Gastrocnemius medialis (tissue), 4 donors: ENCODE data around the gene UNC93B1. TPM values are rescaled to one million over a fixed set of nuclear protein-coding genes. Genes with fewer than 3 reads are reported as not detected.
"Not testable (repeated sequence)": the region's sequence is repeated elsewhere in the genome, so short reads cannot be mapped to it uniquely, and the experiment has no call there.

Experiments used
- ATAC-seq, 2 donors: fragments of 150-250 bp; one replicate each; pipeline ENCODE4 v1.9.1; 2016
- DNase-seq, 2 donors: peaks; one replicate each; pipeline ENCODE4 v3.0.0-alpha.2; 2019
- H3K27ac ChIP-seq, 4 donors: fragments of 200-600 bp; sonication (generic); 1 replicate in 1 of 4; 2 replicates in 3 of 4; pipeline ENCODE4 v1.5.1; 2016 to 2018; ENCODE audit warnings: mild to moderate bottlenecking in 2 of 4, moderate library complexity in 1 of 4
- H3K27me3 ChIP-seq, 3 donors: fragments of 200-600 bp; sonication (generic) in 2 of 3; 1 replicate in 1 of 3; 2 replicates in 2 of 3; pipeline versions ENCODE4 v1.5.1 to v1.6.0; 2016 to 2019; ENCODE audit warnings: mild to moderate bottlenecking in 1 of 3, moderate library complexity in 1 of 3
- H3K36me3 ChIP-seq, 2 donors: fragments of 200-600 bp; sonication (generic) in 1 of 2; one replicate each; pipeline ENCODE4 v1.5.1; 2017 to 2018
- H3K4me1 ChIP-seq, 2 donors: fragments of 200-600 bp; sonication (generic) in 1 of 2; one replicate each; pipeline ENCODE4 v1.5.1; 2016 to 2017; ENCODE audit warnings: mild to moderate bottlenecking in 2 of 2
- H3K4me3 ChIP-seq, 4 donors: fragments of 200-600 bp; sonication (generic) in 3 of 4; 1 replicate in 1 of 4; 2 replicates in 3 of 4; pipeline ENCODE4 v1.5.1; 2016 to 2019; ENCODE audit warnings: mild to moderate bottlenecking in 2 of 4
- H3K9me3 ChIP-seq, 3 donors: fragments of 200-600 bp; sonication (generic) in 2 of 3; 1 replicate in 1 of 3; 2 replicates in 2 of 3; pipeline ENCODE4 v1.5.1; 2016 to 2019
- in situ Hi-C, 4 donors: fragments of 200-750 bp; cut with MboI; loops; one replicate each; pipeline versions ENCODE4 v1.15.0 to v1.8.0; 2017; ENCODE audit warnings: low sequenced_read_pairs in 4 of 4
- intact Hi-C: fragments of 100-400 bp; cut with DNase I; formaldehyde crosslinking; loops from one replicate; pipeline ENCODE4 v1.15.1; 2023; ENCODE audit warnings: low total_unique reads
- microRNA-seq, 2 donors: library from miRNA; unstranded; fragments of <30 nt; microRNA quantifications; one replicate each; pipeline ENCODE4, GENCODE V29; 2016; ENCODE audit warnings: borderline replicate concordance in 2 of 2
- total RNA-seq, 4 donors: library from RNA; depleted of rRNA; stranded (reverse); fragments of >200 nt; gene quantifications; one replicate each; pipeline versions ENCODE4 v1.1.0 to v1.2.3, GENCODE V29; 2016
- TF ChIP-seq, protein P1 (sequence below), 5 experiments: fragments of 450-650 bp in 3 of 5; fragments of 200-600 bp in 2 of 5; sonication (generic) in 2 of 5; IDR thresholded peaks in 4 of 5; conservative IDR thresholded peaks in 1 of 5; 1 replicate in 4 of 5; 2 replicates in 1 of 5; pipeline ENCODE4 v1.5.1; 2016 to 2019; ENCODE audit warnings: antibody characterized with exemption in 5 of 5, mild to moderate bottlenecking in 3 of 5, moderate library complexity in 3 of 5

The UNC93B1 gene
- total RNA-seq, 4 donors from 2014 or later, result 5.4 to 8.8 (median 6.4) TPM

DNA sequence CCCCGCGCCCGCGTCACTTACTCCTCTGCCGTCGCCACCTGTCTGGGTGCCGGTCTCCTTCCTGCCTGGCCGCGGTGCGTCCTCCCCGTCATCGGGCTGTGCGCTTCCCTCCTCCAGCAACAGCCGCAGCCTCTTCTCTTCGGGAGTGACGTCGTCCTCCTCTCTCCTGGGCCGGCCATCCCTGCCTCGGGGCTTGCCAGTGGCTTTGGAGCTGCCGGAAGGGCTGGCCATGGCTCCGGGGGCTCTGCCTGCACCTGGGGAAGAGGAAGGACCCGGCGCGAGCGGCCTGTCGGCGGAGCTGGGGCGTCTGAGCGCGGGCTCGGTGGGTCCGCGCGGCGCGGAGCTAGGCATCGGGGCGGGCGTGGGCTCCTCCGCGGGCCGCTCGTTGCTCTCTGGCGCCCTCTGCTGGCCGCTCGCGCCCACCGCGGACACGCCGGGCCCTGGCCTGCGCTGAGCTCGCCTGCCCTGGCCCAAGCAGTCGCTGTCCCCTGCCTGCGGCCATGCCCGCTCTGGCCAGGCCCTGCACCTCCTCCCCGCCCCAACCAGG lies 48.4 kb downstream of the UNC93B1 start:
- H3K27ac ChIP-seq, ATAC-seq, H3K9me3 ChIP-seq, intact Hi-C loops, H3K36me3 ChIP-seq, H3K4me1 ChIP-seq, in situ Hi-C loops, H3K27me3 ChIP-seq: not testable (repeated sequence)
- DNase-seq, result peak; percentile 6 to 39
- peak overlapping the region; percentile 47 to 83 (median 58) for H3K4me3 ChIP-seq
- TF ChIP-seq, protein P1, sequence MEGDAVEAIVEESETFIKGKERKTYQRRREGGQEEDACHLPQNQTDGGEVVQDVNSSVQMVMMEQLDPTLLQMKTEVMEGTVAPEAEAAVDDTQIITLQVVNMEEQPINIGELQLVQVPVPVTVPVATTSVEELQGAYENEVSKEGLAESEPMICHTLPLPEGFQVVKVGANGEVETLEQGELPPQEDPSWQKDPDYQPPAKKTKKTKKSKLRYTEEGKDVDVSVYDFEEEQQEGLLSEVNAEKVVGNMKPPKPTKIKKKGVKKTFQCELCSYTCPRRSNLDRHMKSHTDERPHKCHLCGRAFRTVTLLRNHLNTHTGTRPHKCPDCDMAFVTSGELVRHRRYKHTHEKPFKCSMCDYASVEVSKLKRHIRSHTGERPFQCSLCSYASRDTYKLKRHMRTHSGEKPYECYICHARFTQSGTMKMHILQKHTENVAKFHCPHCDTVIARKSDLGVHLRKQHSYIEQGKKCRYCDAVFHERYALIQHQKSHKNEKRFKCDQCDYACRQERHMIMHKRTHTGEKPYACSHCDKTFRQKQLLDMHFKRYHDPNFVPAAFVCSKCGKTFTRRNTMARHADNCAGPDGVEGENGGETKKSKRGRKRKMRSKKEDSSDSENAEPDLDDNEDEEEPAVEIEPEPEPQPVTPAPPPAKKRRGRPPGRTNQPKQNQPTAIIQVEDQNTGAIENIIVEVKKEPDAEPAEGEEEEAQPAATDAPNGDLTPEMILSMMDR (IDR thresholded peaks at IDR 0.05 in 4 of 5, conservative IDR thresholded peaks at IDR 0.05 in 1 of 5), result peak; percentile 36 to 76 (median 63)

DNA sequence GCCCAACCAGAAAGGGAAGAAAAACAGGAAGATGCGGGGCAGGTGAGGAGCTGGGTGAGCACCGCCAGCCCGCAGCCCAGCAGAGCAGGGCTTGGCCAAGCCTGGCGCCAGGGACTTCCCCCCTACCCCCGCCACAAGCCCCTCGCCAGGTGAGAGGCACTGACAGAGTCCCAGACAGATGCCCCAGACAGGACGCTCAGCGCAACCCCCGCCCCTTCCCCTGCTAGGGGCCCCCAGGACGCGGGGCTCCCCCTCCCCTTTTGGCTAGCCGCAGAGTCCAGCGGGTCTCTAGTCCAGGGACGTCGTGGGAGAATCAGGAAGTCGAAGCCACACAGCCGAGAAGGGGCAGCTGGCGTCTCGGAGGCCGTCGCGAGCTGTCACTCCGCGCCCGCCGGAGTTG lies 48.9 kb downstream of the UNC93B1 start:
- intact Hi-C loops, ATAC-seq, in situ Hi-C loops, H3K27ac ChIP-seq, DNase-seq, H3K36me3 ChIP-seq, H3K4me1 ChIP-seq, H3K9me3 ChIP-seq, H3K27me3 ChIP-seq: not testable (repeated sequence)
- peak overlapping the region; percentile 47 to 83 (median 58) for H3K4me3 ChIP-seq

DNA sequence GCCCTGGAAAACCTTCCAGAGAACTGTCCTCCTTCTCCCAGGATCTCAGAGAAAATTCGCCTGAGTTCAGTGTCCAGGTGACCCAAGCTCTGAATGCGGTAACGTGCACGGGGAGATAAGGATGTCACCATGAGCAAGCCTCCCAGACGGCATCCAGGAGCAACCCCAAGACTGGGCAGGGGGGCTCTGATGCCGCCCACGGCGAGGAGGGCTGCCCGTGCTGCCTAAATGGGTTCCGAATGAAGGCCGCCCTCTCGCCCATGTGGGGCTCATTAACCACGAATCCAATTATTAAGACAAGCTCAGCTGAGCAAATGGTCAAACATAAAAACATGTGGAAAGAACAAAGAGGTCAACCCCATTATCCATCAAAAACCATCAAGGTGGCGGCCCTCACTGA lies 49.6 kb downstream of the UNC93B1 start:
- H3K4me3 ChIP-seq, ATAC-seq, H3K4me1 ChIP-seq, in situ Hi-C loops, H3K27me3 ChIP-seq, intact Hi-C loops, H3K27ac ChIP-seq, H3K9me3 ChIP-seq, DNase-seq, H3K36me3 ChIP-seq: not testable (repeated sequence)

DNA sequence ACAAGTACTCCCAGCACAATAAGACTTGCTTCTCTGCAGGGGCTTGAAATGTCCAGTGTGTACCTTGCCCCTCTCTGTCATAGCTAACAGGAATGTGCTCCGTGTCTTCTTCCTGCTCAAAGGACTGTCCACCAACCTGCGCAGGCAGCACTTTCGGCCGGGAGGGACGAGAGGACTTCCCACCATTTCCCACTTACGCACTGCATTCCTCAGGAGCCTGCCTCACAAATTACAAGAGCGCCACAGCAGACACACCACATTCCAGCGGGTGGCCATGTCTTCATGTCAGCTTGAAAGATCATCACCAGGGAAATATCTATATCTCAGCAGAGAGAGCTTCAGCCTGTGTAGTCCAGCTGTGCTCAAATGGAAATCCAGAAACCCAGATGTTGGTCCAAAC lies 53.2 kb downstream of the UNC93B1 start:
- H3K4me1 ChIP-seq, H3K27me3 ChIP-seq, DNase-seq, H3K36me3 ChIP-seq, H3K27ac ChIP-seq, H3K9me3 ChIP-seq, intact Hi-C loops, in situ Hi-C loops, H3K4me3 ChIP-seq, ATAC-seq: not testable (repeated sequence)

DNA sequence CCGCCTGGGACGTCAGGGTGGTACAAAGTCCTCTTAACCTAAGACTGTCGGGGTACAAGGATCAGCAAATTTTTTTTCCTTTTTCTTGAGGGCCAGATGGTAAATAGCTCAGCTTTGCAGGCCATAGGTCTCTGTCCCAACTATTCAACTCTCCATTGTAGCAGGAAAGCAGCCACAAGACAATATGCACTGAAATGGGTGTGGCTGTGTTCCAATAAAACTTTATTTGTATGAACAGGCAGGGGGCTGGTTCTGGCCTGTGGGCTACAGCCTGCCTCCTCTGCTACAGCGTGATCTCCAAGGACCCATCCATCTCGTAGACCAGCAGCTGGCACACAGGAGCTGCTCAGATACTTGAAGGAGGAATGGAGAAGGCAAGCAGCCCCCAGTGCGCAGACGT lies 56.1 kb downstream of the UNC93B1 start:
- H3K4me3 ChIP-seq, H3K27me3 ChIP-seq, H3K9me3 ChIP-seq, H3K4me1 ChIP-seq, ATAC-seq, DNase-seq, intact Hi-C loops, in situ Hi-C loops, H3K27ac ChIP-seq, H3K36me3 ChIP-seq: not testable (repeated sequence)

DNA sequence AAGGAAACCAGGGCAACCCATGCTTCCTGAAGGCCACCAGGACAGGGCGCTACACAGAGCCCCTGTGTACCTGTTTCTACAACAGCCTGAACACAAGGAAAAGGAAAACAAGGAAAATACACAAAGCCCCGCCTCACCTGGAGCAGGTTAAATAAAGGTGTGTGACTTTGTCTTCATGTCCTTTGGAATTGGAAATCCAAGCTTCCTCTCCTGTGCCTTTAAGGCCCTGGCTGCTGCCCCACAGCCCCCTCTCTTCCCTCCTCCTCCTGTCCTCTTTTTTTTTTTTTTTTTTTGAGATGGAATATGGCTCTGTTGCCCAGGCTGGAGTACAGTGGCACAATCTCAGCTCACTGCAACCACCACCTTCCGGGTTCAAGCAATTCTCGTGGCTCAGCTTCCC lies 57.5 kb downstream of the UNC93B1 start:
- H3K36me3 ChIP-seq, DNase-seq, H3K4me3 ChIP-seq, in situ Hi-C loops, intact Hi-C loops, ATAC-seq, H3K27ac ChIP-seq, H3K27me3 ChIP-seq, H3K4me1 ChIP-seq, H3K9me3 ChIP-seq: not testable (repeated sequence)

DNA sequence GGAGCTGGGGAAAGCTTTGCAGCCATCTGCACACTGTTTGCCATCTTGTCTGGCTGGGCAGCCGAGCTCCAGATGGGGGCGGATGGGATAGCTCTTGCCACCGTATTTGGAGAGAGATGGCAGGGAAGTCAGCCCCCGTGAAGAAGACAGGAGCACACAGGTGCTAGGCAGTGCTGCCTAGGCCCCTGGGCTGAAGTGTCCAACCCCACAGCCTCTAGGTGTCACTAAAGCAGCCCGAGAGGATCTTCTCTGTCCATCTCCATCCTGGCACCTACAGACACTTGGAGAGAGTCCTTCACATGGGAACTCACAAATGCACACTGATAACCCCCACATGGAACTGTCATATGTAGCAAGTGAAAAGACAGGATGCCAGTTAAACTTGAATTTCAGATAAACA lies 60.5 kb downstream of the UNC93B1 start:
- ATAC-seq, H3K36me3 ChIP-seq, intact Hi-C loops, in situ Hi-C loops, H3K27ac ChIP-seq, H3K27me3 ChIP-seq, DNase-seq, H3K4me1 ChIP-seq, H3K9me3 ChIP-seq, H3K4me3 ChIP-seq: not testable (repeated sequence)

Small RNA genes lying within 50 kb of the gene (microRNA-seq; reads per million reads assigned to microRNA genes)
- gene MIR4691 (0 to 1.2 reads per million in 2 donors), gene MIR6753 (0 reads per million in 2 donors), gene MIR7113 (3.4 to 5.9 reads per million in 2 donors)

Other genes starting within 250 kb of the UNC93B1 start
- gene ALDH3B1, start 6.2 kb upstream of the UNC93B1 start, total RNA-seq, result 1 to 10 TPM; 2.2 to 5.1 (median 3.6) TPM
- gene NDUFS8, start 26.6 kb upstream of the UNC93B1 start, total RNA-seq, result 100 to 1,000 TPM; 242 to 432 (median 307) TPM
- 10 to 100 TPM; 13.4 to 24.5 (median 14.1) TPM for gene TCIRG1, start 34.9 kb upstream of the UNC93B1 start, total RNA-seq
- gene CHKA, start 117.3 kb upstream of the UNC93B1 start, total RNA-seq, result 10 to 100 TPM in 3 of 4 donors, 1 to 10 TPM in 1; 7.3 to 20.9 (median 12.3) TPM
- gene KMT5B, start 209.2 kb upstream of the UNC93B1 start, total RNA-seq, result 10 to 100 TPM; 17.3 to 21.0 (median 19.2) TPM